ENCODE data around the gene AGAP5. TPM values are rescaled to one million over a fixed set of nuclear protein-coding genes. Genes with fewer than 3 reads are reported as not detected.

AGAP5 gene
- total and polyA plus RNA-seq, 11 donors = 1.2 to 6.2 (median 3.3) TPM

DNA sequence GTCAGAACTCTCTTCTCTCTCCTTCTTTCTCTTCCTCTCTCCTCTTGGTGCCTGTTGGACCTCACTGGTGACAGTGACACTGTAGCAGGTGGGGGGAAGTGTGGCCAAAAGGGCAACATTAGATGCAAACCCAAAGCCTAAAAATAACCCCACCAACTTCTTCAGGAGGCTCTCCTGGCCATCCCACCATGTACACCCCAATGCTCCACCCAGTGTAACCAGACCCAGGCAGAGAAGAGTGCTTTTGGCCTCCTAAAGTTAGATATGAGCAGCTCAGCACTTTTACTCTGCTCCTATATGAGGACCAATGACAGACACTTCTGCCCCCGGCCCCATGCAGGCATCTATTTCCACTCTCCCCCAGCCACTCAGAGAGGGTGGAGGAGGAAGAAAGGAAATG, 62.1 kb downstream of the AGAP5 start:
- WGBS, 4 donors = 18 to 50% (median 38%) methylated on average over 1 of the region's 1 CpG
- ATAC-seq = no peak
- H3K4me1 ChIP-seq = no peaks in the 10 kb centered on the region

DNA sequence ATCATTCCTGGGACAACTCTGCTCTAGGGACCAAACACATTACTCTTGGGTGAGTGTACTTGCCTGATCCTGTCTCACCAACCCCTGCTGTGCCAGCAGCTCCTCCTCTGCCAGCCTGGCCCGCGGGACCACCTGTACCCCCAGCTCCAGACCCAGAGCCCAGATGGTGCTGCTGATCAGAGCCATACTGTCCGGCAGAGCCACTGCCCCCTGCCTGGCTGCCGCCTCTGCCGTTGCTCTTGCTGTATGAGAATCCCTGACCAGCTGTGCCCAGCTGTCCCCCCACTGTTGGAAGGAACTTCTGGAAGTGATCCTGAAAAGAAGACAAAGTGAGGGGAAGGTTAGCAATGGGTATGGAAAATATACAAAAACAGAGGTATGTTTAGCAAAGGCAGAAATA, 63.5 kb downstream of the AGAP5 start:
- TF ChIP-seq POLR2A (IDR thresholded peaks at IDR 0.05) = no peak
- TF ChIP-seq, protein P1, sequence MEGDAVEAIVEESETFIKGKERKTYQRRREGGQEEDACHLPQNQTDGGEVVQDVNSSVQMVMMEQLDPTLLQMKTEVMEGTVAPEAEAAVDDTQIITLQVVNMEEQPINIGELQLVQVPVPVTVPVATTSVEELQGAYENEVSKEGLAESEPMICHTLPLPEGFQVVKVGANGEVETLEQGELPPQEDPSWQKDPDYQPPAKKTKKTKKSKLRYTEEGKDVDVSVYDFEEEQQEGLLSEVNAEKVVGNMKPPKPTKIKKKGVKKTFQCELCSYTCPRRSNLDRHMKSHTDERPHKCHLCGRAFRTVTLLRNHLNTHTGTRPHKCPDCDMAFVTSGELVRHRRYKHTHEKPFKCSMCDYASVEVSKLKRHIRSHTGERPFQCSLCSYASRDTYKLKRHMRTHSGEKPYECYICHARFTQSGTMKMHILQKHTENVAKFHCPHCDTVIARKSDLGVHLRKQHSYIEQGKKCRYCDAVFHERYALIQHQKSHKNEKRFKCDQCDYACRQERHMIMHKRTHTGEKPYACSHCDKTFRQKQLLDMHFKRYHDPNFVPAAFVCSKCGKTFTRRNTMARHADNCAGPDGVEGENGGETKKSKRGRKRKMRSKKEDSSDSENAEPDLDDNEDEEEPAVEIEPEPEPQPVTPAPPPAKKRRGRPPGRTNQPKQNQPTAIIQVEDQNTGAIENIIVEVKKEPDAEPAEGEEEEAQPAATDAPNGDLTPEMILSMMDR (IDR thresholded peaks at IDR 0.05) = no peak
- WGBS, 4 donors = 48 to 83% (median 72%) methylated on average over 5 of the region's 5 CpGs
- H3K4me1 ChIP-seq = no peaks in the 10 kb centered on the region
- H3K27me3 ChIP-seq = no peaks in the 10 kb centered on the region
- ATAC-seq = no peak
- no peaks in the 10 kb centered on the region for H3K36me3 ChIP-seq
- intact Hi-C loops (cut with DNase I) = no loop called here
- H3K9me3 ChIP-seq = no peaks in the 10 kb centered on the region
- no peak overlapping the region for H3K27ac ChIP-seq
- DNase-seq = peak in 1 of 5 donors; percentile 35
- H3K4me3 ChIP-seq = no peak overlapping the region

More for the DNA sequence above, 62.1 kb downstream of the AGAP5 start:
- Histone ChIP-seq H3K27ac (no peak overlapping the region), H3K4me3 (no peak overlapping the region), H3K27me3 (no peaks in the 10 kb centered on the region), H3K36me3 (no peaks in the 10 kb centered on the region), H3K9me3 (no peaks in the 10 kb centered on the region)
- DNase-seq = no peak
- intact Hi-C loops (cut with DNase I) = no loop called here
- TF ChIP-seq, protein P1 (IDR thresholded peaks at IDR 0.05) = no peak
- TF ChIP-seq POLR2A (IDR thresholded peaks at IDR 0.05) = no peak

DNA sequence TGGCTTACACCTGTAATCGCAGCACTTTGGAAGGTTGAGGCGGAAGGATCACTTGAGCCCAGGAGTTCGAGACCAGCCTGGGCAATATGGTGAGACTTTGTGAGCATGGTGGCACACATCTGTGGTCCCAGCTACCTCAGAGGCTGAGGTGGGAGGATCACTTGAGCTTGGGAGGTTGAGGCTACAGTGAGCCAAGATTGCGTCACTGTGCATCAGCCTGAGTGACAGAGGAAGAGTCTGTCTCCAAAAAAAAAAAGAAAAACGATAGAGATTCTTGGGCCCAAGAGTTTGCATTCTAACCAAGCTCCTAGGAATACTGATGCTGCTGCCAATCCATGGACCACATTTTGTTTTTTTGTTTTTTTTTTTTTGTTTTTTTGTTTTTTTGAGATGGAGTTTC, 68.7 kb downstream of the AGAP5 start:
- 83 to 95% (median 92%) methylated on average over 5 of the region's 5 CpGs for WGBS, 4 donors
- intact Hi-C loops (cut with DNase I) = loop anchor here in 8 of 10 donors (5.0 to 10.0 kb wide), 6 partner anchors 37 to 102 kb away; partner anchors contain the start of gene USP54 (in 2 of the 8)
- TF ChIP-seq, protein P1 (IDR thresholded peaks at IDR 0.05) = no peak
- TF ChIP-seq POLR2A (IDR thresholded peaks at IDR 0.05) = no peak

DNA sequence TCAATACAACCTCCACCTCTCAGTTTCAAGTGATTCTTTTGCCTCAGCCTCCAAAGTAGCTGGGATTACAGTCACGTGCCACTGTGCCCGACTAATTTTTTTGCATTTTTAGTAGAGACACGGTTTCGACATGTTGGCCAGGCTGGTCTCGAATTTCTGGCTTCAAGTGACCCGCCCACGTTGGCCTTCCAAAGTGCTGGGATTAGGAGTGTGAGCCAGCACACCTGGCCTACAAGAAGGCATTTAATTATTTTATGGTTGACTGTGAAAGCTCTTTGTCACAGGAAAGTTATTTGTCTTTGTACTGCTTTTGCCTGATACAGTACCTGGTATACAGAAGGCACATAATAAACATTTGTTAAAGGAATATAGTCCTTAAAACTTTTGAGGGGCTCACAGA, 69.5 kb downstream of the AGAP5 start:
- Histone ChIP-seq H3K4me3 (no peak overlapping the region), H3K27ac (no peak overlapping the region), H3K4me1 (peaks cover 0 to 18% (median 9%) of the 10 kb centered on the region in 12 donors), H3K9me3 (no peaks in the 10 kb centered on the region), H3K27me3 (no peaks in the 10 kb centered on the region), H3K36me3 (no peaks in the 10 kb centered on the region)
- DNase-seq (no peak), ATAC-seq (no peak)
- intact Hi-C loops (cut with DNase I) = loop anchor here in 8 of 10 donors (5.0 to 10.0 kb wide), 6 partner anchors 36 to 101 kb away; partner anchors contain the start of gene USP54 (in 2 of the 8)
- TF ChIP-seq, protein P1 (IDR thresholded peaks at IDR 0.05) = no peak
- 73 to 87% (median 79%) methylated on average over 7 of the region's 7 CpGs for WGBS, 4 donors

More for the DNA sequence above, 68.7 kb downstream of the AGAP5 start:
- H3K27me3 ChIP-seq = no peaks in the 10 kb centered on the region
- no peak overlapping the region for H3K27ac ChIP-seq
- H3K4me3 ChIP-seq = no peak overlapping the region
- no peaks in the 10 kb centered on the region for H3K36me3 ChIP-seq
- ATAC-seq (no peak), DNase-seq (no peak)
- H3K9me3 ChIP-seq = no peaks in the 10 kb centered on the region
- peaks cover 0 to 18% (median 9%) of the 10 kb centered on the region in 12 donors for H3K4me1 ChIP-seq

Measured in heart left ventricle (tissue), 16 donors.